ENCODE data around the gene CPN2. TPM values are rescaled to one million over a fixed set of nuclear protein-coding genes. Genes with fewer than 3 reads are reported as not detected.

Gene CPN2
- total RNA-seq, 1 experiment from 2014 or later, result not detected

DNA sequence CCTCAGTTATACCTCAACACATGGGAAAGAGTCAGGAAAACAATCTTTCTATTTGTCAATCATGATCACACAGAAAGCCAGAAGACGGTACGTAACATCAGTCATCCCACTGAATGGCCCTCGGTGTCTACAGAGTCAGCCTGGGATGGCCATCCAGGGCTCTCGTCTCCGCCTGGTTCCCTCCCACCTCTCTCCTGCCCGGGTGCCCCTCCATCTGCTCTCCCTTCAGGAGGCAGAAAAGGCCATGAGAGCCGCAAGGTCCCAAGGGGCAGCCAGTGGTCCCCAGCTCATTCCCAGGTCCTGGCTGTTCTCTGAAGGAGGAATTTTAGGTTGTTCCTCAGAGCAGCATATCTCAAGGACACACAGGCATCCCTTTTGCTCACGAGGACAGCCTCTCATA is 22.8 kb upstream of the CPN2 start:
- no peak overlapping the region for H2BK12ac ChIP-seq (ENCODE audit: insufficient read length, low read depth, low read length)
- Mint-ChIP-seq H3K4me1 (peaks cover 32 to 53% of the 10 kb centered on the region in 2 experiments), H3K9me3 (no peaks in the 10 kb centered on the region; a peak in 1 of 5 replicates), H3K36me3 (ENCODE audit: insufficient read depth in 1 of 3, low read depth in 3 of 3) (no peaks in the 10 kb centered on the region; a peak in 1 of 7 replicates), H3K27ac (no peak overlapping the region; a peak in 1 of 7 replicates), H3K4me3 (no peak overlapping the region), H3K27me3 (ENCODE audit: low read depth) (peaks cover 14% of the 10 kb centered on the region)
- H3K4ac ChIP-seq (ENCODE audit: low read depth, low read length), result no peak overlapping the region
- H3K27me3 ChIP-seq (ENCODE audit: insufficient read depth, low read length), result no peaks in the 10 kb centered on the region; the same call in 1 of the 2 replicates
- DNase-seq, result no peak
- no peaks in the 10 kb centered on the region for H3K9me3 ChIP-seq (ENCODE audit: control insufficient read depth, low read depth, low read length)
- H3K18ac ChIP-seq (ENCODE audit: insufficient read length, low read depth, low read length), result no peak overlapping the region
- H2BK120ac ChIP-seq (ENCODE audit: low read depth, low read length, poor library complexity, severe bottlenecking), result no peak overlapping the region
- no peak overlapping the region for H3K14ac ChIP-seq (ENCODE audit: insufficient read depth, low read length)
- H2BK20ac ChIP-seq (ENCODE audit: low read depth, low read length, poor library complexity, severe bottlenecking), result no peak overlapping the region
- TF ChIP-seq, protein P1, sequence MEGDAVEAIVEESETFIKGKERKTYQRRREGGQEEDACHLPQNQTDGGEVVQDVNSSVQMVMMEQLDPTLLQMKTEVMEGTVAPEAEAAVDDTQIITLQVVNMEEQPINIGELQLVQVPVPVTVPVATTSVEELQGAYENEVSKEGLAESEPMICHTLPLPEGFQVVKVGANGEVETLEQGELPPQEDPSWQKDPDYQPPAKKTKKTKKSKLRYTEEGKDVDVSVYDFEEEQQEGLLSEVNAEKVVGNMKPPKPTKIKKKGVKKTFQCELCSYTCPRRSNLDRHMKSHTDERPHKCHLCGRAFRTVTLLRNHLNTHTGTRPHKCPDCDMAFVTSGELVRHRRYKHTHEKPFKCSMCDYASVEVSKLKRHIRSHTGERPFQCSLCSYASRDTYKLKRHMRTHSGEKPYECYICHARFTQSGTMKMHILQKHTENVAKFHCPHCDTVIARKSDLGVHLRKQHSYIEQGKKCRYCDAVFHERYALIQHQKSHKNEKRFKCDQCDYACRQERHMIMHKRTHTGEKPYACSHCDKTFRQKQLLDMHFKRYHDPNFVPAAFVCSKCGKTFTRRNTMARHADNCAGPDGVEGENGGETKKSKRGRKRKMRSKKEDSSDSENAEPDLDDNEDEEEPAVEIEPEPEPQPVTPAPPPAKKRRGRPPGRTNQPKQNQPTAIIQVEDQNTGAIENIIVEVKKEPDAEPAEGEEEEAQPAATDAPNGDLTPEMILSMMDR (conservative IDR thresholded peaks at IDR 0.05), result no peak
- H3K23me2 ChIP-seq (ENCODE audit: insufficient read length, low read depth, low read length, poor library complexity, severe bottlenecking), result no peaks in the 10 kb centered on the region
- no peak overlapping the region for H2BK5ac ChIP-seq (ENCODE audit: insufficient read length, low read length)
- H3K79me2 ChIP-seq (ENCODE audit: insufficient read depth, low read length), result no peaks in the 10 kb centered on the region
- no peaks in the 10 kb centered on the region for H4K20me1 ChIP-seq (ENCODE audit: control insufficient read depth, insufficient read depth, insufficient read length)
- H2AK5ac ChIP-seq (ENCODE audit: insufficient read length, low read length), result no peak overlapping the region
- no peak overlapping the region for H4K8ac ChIP-seq (replicated peaks; ENCODE audit: insufficient read length, low read depth, low read length)
- H4K91ac ChIP-seq (ENCODE audit: insufficient read length, low read depth, low read length), result no peak overlapping the region
- H4K5ac ChIP-seq (ENCODE audit: insufficient read length, low read depth, low read length), result no peak overlapping the region
- no peak overlapping the region for H2AFZ ChIP-seq (ENCODE audit: low read length)
- no peak overlapping the region for H3K9ac ChIP-seq (ENCODE audit: extremely low read depth, insufficient read length, low read length)
- H3K4me1 ChIP-seq (ENCODE audit: insufficient read depth, low read length), result no peaks in the 10 kb centered on the region; the same call in 1 of the 2 replicates
- no peak overlapping the region for H3T11ph ChIP-seq (ENCODE audit: low read length)
- no peak overlapping the region for H3K56ac ChIP-seq (ENCODE audit: insufficient read length, low read depth, low read length)
- WGBS (ENCODE audit: extremely low coverage, insufficient read length, low lambda C conversion rate), result no CpG with 5 or more reads among the region's 8 CpGs
- no peaks in the 10 kb centered on the region for H3K79me1 ChIP-seq (ENCODE audit: insufficient read depth, low read depth, low read length, poor library complexity, severe bottlenecking)
- H3K27ac ChIP-seq (ENCODE audit: insufficient read length, low read depth, low read length), result no peak overlapping the region
- no peak overlapping the region for H3K23ac ChIP-seq (ENCODE audit: insufficient read length, low read depth, low read length)
- H2BK15ac ChIP-seq (ENCODE audit: low read depth, low read length), result no peak overlapping the region
- H3K4me2 ChIP-seq (ENCODE audit: insufficient read depth, insufficient read length, low read length), result no peak overlapping the region

Measured in H9 (cell line).